NCI-H748 (cell line): ENCODE measurements around the gene SFXN4.
"Not testable (repeated sequence)": the region's sequence is repeated elsewhere in the genome, so short reads cannot be mapped to it uniquely, and the experiment has no call there.

ENCODE experiments used
- DNase-seq: peaks from one replicate; lab custom pipeline; 2025; ENCODE audit not compliant: unreplicated experiment; lab: John Stamatoyannopoulos, UW

SFXN4 gene

DNA sequence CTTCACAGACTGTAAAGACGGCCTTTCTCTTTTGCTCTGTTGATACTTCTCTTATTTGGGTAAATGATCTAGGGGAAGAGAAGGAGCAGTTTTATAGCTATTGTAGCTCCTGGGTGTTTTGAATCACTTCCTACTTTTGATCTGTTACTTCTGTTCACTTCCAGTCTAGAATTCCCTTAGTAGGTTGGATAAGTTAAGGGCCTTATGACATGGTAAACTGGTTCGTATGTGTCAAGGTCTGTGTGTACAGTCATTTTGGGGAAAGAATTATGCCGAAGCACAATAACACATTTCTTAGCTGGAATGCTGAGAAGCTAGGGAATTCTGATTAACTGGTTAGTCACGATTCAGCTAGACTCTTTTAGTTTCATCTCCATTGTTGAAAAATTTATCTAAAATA lies 53.5 kb downstream of the SFXN4 start:
- no peak for DNase-seq

DNA sequence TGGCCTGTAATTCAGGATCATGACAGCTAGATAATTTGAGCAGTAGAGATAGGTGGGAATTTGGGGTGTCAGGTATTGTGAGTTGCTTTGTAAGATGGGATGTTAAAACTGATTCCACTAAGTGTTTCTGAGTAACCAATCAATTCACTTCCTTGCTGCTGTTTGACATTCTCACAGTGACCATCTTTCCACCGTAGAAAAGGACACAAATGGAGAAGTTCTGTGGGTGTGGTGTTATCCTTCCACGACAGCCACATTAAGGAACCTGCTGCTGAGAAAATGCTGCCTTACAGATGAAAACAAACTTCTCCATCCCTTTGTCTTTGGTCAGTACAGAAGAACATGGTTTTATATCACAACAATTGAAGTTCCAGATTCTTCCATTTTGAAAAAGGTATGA lies 57.7 kb downstream of the SFXN4 start:
- not testable (repeated sequence) for DNase-seq

DNA sequence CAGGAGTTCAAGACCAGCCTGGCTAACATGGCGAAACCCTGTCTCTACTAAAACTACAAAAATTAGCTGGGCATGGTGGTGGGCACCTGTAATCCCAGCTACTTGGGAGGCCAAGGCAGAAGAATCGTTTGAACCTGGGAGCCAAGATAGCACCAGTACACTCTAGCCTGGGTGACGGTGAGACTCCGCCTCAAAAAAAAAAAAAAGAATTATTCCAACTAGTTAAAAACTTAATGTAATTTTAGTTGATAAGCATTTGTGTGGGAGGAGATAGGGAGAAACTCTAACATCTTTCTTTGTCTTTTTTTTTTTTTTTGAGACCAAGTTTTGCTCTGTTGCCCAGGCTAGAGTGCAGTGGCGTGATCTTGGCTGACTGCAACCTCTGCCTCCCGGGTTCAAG lies 58.4 kb downstream of the SFXN4 start:
- DNase-seq = not testable (repeated sequence)

DNA sequence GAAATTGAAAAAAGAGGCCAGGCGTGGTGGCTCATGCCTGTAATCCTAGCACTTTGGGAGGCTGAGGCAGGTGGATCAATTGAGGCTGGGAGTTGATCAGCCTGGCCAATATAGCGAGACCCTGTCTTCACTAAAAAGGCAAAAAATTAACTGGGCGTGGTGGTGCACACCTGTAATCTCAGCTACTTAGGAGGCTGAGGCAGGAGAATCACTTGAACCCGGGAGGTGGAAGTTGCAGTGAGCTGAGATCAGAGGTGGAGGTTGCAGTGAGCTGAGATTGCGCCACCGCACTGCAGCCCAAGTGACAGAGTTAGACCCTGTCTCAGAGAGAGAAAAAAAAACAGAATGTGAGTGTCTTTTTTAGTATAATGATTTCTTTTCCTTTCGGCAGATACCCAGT lies 59.6 kb downstream of the SFXN4 start:
- DNase-seq = not testable (repeated sequence)

DNA sequence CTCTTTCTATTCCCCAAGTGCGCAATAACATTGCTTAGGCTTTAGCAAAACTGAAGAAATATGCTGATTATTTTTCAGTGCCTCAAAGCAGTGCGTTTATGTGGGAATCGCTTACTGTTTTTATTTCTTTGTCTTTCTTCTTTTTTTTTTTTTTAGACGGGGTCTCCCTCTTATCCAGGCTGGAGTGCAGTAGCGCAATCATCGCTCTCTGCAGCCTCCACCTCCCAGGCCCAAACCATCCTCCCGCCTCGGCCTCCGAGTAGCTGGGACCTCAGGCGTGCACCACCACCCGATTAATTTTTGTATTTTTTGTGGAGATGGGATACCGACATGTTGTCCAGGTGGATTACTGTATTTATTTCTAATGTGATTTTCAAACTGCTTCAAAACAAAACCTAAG lies 60.4 kb downstream of the SFXN4 start:
- no peak for DNase-seq

DNA sequence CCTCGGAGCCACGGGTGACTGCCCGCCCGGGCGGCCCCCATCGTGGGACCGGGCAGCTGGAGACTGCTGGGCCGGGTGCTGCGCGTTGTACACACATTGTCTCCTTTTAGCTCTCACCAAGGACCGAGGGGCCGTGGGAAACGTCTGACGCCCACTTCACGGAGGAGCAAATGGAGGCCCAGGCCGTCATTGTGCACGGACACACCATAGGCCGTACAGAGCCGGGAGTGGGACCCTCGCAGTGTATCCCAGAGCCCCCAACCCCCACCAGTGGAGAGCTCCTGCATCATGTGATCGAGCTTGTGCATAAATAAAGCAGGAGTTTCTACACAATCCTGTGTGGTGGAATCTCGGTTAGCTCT lies 60.9 kb downstream of the SFXN4 start:
- DNase-seq = peak; percentile 24

DNA sequence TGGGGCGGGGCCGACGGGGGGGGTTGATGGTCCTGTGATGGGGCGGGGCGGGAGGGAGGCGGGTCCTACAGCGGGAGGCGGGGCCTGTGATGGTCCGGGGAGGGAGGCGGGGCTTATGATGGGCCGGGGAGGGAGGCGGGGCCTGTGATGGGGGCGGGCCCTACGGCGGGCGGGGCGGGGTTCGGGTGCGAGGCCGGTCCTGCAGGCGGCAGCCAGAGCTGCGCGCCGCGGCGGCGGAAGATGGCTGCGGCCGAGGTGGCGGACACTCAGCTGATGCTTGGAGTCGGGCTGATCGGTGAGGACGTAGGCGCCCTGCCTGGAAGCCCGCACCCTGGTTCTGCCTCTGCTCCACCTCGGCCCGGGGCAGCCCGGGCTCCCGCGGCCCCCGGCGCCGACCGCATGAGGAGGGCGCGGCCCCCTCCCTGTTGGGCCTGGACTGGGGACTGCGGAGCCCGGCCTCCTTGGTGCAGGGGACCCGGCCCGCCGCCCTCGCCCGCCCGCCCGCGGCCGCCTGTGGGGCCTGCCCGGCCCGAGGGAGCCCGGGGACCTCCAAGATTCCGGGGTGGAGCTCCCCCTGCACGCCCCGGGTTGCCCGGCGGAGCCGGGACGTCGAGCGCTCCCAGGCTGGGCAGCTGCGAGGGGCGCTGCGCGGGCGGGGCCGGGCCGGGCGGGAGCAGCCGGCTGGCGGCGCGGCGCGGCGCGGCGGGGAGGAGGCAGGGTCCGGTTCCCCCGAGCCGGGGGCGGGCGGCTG lies 61.4 kb downstream of the SFXN4 start, which contains the start of gene DENND10:
DENND10 (plus strand) TSS at position 211 of the 751 bp plus-strand sequence; CDS start at position 241, 30 bp downstream.
- DNase-seq = peak; percentile 76

DNA sequence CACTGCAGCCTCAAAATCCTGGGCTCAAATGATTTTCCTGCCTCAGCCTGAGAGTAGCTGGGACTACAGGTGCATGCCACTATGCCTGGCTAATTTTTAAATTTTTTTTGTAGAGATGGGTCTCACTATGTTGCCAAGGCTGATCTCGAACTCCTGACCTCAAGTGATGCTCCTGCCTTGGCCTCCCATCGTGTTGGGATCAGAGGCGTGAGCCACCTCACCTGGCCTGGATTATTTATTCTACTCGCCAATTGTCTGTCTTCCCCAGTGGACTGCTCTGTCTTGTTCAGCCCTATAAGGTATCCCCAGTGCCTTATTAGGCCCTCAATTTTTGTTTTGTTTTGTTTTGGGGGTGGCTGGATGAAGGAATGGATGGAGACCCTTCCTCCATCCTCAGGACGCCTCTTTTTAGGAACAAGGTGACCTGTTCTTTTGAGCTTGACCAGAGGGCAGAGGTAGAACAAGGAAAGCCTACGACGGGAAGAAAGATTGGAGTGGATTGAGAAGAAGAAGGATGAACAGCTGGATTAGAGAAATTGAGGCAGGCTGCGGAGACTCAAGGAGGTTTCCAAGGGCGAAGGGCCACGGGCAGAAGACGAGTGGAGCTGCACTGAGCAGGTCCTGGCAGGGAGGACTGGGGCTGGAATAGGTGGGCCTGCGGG lies 62.1 kb downstream of the SFXN4 start:
- no peak for DNase-seq

DNA sequence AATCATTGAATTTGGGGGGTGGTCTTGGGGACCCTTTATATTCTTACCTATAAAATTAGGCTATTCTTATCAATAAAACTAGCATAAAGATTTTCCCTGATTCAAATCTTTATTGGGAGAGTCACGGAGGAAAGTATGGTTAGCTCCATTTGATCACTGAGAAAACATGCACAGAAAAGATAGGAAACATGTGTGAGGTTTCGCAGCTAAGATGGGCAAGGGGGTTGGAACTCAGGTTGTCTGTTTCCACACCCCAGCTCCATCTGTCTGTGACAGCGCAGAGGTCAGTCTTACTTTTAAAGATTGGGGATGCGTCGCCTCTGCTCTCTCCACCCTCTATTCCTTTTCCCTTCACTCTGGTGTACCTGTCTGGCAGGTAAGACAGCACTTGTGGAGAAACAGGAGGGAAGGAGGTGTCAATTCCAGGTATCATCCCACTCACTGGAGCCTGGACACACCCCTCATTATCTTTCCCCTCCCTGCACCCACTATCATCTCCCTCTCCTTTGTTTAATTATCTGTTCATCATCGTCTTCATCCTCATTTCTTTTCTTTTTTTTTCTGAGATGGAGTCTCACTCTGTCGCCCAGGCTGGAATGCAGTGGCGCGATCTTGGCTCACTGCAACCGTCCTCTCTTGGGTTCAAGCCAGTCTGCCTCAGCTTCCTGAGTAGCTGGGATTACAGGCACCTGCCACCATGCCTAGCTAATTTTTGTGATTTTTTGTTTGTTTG lies 64.0 kb downstream of the SFXN4 start:
- DNase-seq = peak; percentile 64

DNA sequence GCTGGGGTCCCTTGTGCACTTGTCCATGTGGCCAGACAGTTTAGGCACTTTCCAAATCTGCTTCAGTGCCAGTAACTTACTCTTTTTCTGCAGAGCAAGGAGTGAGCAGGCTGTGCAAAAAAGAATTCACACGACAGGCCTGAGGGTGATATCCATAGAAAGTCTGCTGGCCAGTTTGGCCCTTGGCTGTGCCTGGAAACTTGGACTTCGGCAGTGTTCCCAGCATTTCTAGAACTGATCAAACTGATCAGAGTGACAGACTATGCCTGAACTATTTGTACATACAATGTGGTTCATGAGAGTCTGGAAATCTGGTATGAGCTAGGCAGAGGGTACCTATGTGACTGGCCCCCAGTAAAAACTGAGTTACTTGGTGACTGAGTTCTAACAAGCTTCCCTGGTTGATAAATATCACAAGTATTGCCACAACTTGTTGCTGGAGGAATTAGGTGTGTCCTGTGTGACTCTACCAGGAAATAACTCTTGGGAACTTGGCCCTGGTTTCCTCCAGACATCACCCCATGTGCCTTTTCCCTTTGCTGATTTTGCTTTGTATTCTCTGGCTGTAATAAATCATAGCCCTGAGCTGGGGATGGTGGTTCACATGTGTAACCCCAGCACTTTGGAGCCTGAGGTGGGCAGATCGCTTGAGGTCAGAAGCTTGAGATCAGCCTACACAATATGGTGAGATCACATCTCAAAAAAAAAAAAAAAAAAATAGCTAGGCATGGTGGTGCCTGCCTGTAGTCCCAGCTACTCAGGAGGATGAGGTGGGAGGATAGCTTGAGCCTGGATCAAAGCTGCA lies 64.9 kb downstream of the SFXN4 start:
- DNase-seq = no peak

DNA sequence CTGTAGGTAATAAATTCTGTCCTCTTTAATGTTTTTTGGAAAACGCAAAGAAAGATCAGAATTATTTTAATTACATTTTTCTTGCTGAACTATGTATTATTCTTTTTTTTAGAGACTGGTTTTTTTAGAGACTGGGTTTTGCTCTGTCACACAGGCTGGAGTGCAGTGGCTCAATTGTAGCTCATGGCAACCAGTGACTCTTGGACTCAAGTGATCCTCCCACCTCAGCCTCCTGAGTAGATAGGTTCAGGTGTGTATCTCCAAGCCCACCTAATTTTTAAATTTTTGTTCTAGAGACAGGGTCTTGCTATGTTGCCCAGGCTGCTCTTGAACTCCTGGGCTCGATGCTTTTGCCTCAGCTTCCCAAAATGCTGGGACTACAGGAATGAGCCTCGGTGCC lies 66.9 kb downstream of the SFXN4 start:
- no peak for DNase-seq

DNA sequence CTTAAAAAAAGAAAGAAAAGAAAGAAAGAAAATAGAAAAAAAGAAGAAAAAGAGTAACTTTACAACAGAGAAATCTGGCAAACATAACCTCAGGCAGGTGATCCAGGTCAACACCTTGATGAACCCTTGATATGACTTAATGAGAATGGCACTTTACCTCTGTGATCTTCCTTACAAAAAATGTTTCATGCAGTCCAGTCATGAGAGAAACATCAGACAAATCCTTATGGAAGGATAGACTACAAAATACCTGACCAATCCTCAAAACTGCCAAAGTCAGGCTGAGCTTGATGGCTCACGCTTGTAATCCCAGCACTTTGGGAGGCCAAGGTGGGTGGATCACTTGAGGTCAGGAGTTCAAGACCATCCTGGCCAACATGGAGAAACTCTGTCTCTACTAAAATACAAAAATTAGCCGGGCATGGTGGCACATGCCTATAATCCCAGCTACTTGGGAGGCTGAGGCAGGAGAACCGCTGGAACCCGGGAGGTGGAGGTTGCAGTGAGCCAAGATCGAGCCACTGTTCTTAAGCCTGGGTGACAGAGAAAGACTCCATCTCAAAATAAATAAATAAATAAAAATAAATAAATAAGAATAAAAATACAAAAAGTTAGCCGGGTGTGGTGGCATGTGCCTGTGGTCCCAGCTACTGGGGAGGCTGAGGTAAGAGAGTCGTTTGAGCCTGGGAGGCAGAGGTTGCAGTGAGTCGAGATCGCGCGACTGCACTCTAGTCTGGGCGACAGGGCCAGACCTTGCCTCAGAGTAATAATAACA lies 68.7 kb downstream of the SFXN4 start:
- not testable (repeated sequence) for DNase-seq

DNA sequence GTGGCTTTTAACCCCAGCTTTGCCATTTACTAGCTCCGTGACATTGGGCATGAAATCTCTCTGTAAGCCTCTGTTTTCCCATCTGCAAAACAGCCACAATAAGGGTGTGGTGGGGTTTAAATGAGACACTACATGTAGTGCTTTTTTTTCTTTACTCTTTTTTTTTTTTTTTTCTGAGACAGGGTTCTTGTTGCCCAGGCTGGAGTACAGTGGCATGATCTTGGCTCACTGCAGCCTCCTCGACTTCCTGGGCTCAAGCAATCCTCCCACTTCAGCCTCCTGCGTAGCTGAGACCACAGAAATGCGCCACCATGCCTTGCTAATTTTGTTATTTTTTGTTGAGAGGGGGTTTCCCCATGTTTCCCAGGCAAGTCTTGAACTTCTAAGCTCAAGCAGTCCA lies 69.9 kb downstream of the SFXN4 start:
- no peak for DNase-seq

DNA sequence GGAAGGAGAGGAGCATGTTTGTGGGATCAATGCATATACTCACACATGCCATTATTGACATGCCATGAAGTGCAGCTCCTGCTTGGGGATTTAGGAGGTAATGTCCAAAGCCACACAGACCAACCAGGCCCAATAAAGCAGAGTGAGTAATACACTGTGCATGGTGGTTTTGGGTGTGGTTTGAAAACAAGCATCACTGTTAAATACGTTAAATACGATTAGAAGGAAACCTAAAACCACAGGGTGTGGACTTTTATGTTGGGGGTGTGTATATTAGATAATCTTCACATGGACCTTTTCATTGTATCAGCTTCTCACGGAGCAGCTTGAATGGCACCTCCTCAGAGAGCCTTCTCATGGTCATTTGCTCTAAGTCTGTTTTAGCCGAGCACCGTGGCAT lies 74.5 kb downstream of the SFXN4 start:
- DNase-seq = peak; percentile 65
